IPS-11a (cell line): Measurements from ENCODE around the gene SRGAP3.

ENCODE experiments used
- H3K4me3 ChIP-seq: one replicate; pipeline ENCODE4 v1.5.1; 2013; ENCODE audit warnings: low read depth, low read length, control low read depth

The SRGAP3 gene

DNA sequence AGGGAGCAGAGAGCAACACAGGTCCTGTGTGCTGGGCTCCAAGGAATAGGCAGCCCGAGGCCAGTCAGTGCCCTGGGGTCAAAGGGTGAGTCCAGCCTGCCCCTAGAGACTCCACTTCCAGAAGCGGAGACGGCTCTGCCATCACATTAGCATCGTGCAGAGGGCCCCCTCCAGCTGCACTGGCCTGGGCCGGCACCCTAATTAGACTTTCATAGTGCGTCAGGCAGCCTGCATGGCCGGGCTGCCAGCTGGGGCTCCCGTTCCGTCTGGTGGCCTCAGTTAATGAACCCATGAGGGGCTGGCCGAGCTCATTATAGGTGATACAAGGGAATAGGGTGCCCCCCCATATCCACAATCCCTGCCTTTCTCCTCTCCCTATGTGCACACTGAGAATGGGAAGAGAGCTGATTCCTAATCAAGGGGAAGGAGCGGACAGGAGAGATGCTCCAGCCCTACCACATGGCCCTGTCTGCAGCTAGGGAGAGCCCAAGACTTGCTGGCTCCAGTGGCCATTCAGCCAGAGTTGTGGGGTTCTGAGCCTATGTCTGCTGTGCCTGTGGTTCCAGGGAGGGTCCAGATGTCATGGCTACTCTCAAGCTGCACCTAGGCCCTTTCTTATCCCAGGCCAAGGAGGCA is 128.0 kb downstream of the SRGAP3 start:
- no peak overlapping the region for H3K4me3 ChIP-seq

DNA sequence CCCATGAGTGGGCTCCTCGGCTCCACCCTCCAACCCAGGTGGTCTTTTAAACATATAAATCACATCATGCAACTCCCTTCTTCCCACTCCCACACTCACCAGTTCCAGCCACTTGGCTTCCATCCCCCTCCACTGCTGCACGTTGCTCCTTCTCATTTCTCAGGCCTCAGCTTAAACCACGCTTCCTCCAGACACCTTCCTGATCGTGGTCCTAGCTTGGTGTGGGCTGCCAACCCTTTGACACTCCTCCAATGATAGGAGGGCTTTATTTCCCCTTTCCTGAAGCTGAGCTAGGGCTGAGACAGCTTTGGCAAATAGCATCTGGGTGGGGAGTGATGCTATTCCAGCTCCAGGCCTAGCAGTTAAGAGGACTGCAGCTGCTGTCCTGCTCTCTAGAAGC is 130.1 kb downstream of the SRGAP3 start:
- H3K4me3 ChIP-seq, result no peak overlapping the region

DNA sequence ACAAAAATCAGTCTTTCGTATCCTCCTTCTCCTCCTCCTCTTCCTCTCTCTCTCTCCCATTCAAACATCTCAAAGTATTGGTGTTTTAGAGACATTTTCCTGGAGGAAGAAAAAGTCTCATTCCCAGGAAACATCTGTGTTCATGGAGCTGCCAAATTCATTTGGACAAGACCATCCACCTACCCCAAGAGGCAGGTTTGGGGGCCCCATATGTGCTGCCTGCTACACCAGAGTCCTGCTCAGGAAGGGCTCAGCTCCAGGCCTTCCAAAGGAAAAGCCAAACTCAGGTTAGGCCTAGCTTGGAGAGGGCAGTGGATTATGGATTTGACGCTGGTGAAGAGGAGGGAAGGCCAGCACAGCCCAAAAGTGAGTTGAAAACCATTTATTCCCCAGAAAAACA is 131.2 kb downstream of the SRGAP3 start:
- H3K4me3 ChIP-seq, result no peak overlapping the region

DNA sequence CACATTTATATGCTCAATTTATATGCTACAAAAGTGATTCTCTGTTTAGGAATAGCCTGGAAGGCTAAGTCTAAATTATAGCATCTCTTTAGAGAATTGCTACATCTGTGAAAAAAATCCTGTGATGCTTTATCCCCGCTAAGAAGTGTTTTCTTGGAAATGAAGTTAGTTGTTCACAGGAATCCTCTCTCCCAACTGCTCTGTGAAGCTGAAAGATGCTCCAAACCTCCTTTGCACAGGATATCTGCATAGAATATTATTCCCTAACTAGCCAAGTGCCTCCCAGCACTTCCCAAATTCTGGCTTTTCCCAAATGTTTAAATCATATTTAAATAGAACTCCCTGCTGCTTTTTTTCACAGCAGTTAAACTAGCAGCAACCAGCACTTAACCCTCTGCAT is 132.2 kb downstream of the SRGAP3 start:
- no peak overlapping the region for H3K4me3 ChIP-seq

DNA sequence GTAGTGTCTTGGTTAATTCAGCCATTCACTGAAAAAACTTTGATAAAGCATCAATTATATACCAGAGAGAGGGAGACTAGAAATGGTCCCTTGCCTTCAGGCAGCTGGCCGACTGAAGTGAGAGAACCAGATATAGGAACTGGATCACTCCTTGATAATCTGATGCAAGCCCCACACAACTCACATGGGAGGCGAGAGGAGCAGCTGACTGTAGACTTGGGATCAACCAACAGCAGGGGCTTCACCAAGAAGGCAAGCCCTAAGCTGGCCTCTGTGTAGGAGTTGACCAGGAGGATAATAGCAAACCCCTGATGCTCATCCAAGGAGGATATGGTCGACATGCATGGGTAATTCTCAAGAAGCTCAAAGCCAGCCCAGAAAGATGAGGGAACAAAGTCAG is 133.1 kb downstream of the SRGAP3 start:
- no peak overlapping the region for H3K4me3 ChIP-seq

DNA sequence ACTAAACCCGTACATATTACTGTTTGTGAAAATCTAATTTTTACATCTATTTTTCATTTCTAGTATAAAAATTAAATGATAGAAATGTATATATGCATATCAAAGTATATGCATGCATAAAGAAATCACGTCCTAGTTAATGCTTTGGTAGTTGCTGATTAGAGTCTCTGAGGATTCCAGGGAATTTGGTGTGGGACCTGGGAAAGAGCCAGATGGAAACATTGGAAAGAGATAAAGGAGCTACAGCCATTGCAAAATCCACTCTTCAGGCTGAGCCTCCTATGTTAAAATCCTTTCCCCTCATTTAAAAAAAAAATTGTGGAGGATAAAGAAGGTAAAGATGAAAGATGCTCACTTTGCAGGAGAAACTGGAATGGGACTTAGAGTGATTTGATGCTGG is 134.1 kb downstream of the SRGAP3 start:
- H3K4me3 ChIP-seq, result no peak overlapping the region

DNA sequence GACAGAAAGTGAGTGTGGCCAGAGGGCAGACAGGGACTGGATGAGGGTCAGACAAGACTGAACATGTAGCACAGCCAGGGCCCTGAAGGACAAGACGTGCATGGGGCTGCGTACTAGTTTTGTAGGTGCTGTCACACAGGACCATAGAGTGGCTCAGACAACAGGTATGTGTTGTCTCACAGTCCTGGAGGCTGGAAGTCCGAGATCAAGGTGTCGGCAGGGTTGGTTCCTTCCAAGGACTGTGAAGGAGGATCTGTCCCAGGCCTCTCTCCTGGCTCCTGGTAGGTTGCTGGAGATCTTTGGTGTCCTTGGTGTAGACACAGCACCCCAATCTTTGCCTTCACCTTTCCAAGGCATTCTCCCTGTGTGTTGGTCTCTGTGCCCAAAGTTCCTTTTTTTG is 136.4 kb downstream of the SRGAP3 start:
- H3K4me3 ChIP-seq, result no peak overlapping the region

DNA sequence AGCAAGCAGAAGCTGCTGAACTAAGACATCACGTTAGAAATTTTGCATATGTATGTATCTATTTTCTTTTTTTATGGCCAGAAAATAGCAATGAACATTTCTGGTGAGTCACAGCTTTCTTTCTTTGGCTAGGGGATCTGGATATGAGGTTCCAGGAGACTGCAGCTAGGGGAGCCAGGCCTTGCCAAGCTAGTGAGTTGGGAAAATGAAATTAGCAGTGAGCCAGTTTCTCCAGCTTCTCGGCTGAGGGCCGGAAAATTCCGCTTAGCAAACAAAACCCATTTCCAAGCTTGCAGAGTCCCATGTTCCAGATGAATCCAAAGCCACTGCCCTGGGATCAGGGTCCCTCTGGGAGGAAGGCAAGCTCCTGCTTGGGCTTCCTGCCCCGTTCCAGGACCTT is 137.6 kb downstream of the SRGAP3 start:
- no peak overlapping the region for H3K4me3 ChIP-seq

DNA sequence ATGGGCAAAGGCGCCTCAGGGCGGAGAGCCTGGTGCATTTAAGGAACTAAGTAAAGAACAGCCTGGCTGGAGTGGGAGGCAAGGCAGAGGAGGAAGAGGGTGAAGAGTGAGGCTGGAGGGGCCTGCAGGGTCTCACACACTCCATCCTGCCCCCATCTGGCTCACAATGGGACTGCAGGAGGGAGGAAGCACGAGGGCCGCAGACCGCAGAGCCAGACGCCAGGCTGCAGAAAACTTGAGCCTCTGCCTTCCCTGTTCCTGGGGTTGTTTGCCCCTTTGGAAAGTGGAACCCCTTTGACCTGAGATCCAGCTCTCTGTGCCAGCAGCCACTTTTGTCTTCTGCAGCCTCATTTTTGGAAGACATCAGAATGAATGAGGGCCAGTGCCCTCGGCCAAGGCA is 138.0 kb downstream of the SRGAP3 start:
- H3K4me3 ChIP-seq, result no peak overlapping the region

DNA sequence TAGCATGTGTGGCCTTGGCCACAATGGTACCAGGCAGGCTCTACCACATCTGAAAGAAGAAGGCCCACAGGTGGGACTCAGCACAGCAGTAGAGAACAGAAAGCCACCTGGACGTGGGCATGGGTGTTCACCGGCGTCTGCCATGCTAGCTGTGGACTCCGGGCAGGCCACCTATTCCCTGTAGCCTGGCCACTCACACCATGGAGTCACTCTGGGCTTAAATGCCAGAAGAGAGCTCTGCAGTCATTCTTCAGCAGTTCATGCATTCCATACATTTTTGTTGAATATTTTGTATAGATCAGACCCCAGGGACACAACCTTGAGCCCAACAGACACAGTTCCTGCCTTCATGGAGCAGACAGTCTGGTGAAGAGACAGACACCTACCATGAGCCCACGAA is 138.6 kb downstream of the SRGAP3 start:
- H3K4me3 ChIP-seq, result no peak overlapping the region

DNA sequence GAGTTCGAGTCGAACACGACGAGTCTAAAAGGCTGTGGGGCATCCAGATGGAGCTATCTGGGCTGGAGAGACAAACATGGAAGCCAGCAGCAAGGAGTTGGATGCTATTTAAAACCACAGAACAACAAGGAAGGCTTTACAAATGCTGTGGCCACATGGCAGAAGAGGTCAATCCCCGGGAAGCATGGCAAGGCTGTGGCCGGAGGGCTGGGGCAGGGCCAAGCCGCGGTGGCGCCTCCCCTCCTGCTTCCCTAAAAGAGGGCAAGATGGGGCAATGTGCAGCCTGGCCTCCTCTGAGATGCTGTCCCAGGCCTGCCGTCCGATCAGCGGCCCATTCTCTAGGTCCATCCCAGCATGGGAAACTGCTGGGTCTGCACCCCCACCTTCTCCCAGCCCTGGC is 139.1 kb downstream of the SRGAP3 start:
- no peak overlapping the region for H3K4me3 ChIP-seq

DNA sequence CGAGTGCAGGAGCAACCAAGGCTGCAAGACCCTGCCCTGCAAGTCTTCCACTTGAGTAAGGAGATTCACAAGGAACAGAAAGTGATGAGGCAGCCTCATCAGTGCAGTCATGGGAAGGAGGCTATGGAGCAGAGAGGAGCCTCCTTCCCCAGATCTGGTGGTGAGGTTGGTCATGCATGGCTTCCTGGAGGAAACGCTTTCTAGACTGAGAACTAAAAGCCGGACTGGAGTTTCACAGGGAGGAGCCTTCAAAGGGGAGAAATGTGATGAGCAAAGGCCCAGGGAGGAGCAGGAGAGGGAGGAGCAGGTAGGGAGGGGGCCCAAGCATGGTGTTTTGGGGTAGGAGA is 139.9 kb downstream of the SRGAP3 start:
- H3K4me3 ChIP-seq, result no peak overlapping the region

DNA sequence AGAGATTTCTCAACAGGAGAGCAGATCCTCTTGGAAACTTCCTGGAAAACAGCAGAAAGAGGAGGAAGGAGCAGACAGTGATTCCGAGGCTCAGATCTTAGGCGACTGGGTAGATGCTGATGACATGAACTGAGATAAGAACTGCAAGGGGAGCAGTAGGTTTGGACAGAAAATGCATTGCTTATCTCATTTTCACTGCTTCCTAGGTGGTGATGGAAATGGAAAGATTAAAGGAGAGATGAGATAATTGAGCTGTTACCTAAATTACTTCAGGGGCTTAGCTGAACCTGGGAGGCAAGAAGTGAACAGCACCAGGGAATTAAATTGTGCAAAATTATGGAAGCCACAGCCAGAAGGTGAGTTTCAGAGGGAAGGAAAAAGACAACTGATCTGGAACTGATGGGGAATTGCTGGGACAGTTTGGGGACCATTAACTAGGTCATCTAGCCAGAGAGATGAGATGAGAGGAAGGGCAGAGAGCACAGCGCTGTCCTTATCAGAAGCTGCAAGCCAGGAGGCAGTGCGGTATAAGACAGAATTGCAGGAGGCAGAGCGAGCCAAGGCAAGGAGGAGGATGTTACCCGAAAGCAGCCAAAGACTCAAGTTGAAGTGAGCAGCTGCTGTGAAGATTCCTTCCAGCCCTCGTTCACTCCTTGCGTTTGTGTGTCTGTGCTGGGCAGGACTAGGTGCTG is 140.4 kb downstream of the SRGAP3 start:
- H3K4me3 ChIP-seq, result no peak overlapping the region

DNA sequence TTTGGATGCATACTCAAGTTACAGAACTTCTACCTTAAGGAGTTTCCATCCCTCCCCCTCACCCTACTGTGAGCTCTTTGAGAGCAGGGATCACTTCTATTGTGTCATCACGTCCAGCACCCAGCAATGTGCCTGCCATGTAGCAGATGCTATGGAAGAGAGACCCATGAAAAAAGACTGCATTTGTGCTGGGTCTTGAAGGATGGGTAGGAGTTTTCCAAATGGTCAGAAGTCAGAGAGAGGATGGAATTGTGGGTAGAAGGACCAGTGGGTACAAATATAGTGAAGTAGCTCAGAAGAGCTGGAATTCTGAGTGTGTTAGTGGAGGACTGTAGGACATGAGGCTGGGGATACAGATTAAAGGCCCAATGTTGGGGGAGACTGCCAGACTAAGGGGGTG is 141.7 kb downstream of the SRGAP3 start:
- H3K4me3 ChIP-seq, result no peak overlapping the region

DNA sequence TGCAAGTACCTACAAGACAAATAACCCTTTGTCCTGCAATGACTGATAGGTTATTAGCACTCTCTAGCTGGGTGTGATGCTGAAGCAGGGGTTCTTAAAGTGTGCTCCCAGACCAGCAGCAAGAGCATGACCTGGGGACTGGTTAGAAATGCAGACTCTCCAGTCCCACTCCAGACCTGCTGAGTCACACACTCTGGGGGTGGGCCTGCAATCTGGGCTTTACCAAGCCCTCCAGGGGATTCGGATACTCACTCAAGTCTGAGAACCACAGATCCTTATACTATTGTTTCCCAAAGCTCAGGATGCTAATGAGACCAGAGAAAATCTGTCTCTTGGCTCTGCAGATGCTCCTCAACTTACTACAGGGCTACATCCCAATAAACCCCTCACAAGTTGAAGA is 144.0 kb downstream of the SRGAP3 start:
- H3K4me3 ChIP-seq, result no peak overlapping the region

DNA sequence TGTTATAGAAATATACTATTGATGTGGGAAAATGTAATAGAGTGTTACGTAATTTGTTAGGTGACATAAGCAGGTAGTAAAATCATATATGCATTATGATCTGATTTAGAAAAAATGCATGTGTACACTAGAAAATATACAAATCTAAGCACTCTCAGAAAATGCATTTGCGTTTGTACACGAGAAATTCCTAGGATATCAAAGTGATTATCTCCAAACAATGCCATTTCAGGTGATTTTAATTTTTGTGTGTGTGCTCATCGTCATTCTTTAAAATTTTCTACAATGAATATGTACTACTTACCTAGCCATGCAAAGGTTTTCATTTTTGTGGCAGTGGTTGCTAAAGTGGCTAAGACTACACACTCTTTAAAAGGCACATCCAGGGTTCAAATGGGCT is 145.3 kb downstream of the SRGAP3 start:
- H3K4me3 ChIP-seq, result no peak overlapping the region

DNA sequence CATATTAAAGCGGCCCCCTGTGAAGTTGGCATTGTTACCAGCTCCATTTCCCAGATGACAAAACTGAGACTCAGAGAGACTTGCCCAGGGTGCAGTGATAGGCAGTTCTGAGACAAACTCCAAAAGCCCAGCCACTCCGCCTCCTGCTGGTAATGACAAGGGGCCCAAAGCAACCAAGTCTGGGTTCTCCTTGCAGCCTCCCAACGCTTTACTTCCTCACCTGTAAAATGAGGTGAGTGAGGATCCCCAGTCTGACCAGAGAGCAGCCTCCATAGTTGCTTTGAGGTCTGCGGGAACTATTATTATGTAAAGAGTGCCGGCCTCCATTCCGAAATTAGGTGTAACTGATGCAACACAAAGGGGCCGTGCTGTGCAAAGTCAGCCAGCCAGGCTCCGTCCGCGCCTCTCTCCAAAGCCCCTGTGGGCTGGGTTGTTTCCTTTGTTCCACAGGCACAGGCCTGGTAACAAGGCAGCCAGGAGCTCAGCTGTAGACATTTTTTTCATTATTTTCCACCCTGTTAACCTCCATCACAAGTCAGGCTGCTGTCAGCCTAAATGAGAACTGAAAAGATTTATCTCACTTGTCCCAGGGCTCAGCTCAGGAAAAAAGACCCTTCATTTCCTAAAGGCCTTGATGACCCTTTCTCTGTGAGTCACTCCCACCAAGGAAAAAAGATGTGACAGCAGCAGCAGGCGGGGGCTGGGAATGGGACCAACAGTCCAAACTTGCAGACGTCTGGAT is 147.0 kb downstream of the SRGAP3 start:
- H3K4me3 ChIP-seq, result no peak overlapping the region

DNA sequence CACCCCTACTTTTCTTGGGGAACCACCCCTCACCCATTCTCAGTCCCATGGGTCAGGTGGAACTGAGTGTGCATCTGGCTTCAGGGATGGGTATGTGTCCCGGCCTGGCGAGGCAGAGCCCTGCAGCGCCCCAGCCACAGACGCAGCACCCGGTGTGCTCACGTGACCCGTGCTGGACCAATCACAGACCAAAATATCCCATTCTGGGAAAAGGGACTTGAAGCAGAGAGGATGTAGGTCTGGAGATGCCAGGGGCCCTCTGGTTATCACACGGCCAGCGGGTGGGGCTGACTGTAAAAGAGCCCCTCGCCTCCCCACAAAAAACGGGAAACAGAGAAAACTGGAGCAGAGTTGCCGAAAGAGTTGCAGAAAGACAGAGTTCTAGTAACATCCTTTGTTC is 148.2 kb downstream of the SRGAP3 start:
- H3K4me3 ChIP-seq, result no peak overlapping the region

DNA sequence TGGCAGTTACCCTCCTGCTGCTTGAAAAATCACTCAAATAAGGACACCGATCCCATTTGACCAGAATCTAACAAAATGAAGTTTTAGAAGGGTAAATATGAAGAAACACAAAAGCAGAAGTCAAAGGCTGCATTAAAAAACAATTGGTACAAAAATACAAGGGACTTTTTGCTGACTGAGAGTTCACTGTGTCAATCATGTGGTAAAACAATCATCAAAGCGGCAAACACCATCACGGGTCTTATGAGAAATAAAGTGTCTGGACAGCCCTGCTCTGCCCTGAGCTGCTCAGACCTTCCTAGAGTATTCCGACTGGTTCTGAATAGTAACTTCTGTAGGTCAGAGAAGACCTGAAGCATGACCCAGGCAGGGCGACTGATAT is 148.9 kb downstream of the SRGAP3 start:
- no peak overlapping the region for H3K4me3 ChIP-seq

DNA sequence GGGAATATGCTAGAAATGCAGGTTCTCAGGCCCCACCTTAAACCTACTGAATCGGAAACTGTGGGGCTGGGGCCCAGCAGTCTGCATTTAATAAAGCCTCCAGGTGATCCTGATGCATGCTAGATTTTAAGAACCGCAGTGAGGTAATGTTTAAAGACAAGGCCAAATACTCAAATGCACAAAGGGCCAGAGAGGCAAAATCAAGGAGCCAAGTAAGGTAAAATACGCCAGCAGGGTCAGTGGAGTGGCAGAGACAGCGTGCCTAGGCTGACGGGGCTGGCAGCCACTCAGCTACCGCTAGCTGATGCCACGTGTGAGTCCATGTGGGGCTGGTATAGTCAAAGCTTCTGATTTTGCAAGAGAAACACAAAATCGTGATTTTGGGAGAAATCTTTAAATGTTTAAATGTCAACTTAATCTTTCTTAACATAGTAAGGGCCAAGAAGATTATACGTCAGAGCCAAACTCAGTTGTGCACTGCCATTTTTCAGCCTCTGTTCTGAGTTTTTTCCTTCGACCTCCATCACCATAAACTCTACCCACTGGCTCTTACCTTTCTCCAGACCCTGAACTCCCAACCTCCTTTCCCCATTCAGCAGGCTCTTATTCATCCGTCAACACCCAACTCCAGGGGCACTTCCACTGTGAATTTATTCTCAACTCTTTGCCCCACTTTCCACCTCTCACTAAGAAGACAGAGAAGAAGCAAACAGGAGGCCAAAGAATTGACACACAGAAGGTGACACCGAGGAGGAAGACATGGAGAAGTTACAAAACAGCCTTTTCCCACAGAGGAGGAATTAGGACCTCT is 149.5 kb downstream of the SRGAP3 start:
- H3K4me3 ChIP-seq, result no peak overlapping the region
